Measurements from ENCODE around the gene RHBDL3. TPM values are rescaled to one million over a fixed set of nuclear protein-coding genes. Genes with fewer than 3 reads are reported as not detected.

The RHBDL3 gene
- total RNA-seq, 4 donors from 2014 or later, result 0.52 to 2.2 (median 1.5) TPM

DNA sequence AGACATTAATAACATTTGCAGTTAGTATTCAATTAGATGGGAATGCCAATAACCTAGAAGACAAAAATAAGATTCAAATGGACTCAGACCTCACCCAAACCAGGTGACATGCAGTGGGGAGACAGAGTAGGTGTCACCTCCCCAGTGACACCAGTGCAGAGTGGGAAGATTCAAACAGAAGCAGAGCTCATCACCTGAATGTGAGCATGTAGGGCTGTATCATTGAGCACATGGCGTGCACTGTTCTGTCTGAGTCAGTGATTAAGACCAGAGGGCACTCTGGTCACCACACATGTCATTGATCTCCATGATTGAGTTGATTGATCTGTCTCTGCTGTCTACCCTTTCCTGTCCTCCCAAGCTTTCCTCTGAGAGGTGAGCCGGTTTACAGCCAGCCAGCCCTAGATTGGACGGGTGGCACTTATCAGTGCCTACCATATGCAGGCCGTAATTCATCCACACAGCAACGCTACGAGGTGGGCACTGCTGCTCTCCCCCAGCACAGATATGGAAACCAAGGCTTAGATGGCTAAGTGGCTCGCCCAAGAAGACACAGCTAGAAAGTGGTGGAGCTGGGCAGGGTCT lies 34.0 kb downstream of the RHBDL3 start:
- no peaks in the 10 kb centered on the region for H3K36me3 ChIP-seq
- TF ChIP-seq POLR2AphosphoS5 (IDR thresholded peaks at IDR 0.05) (no peak), POLR2A (IDR thresholded peaks at IDR 0.05) (no peak), EP300 (IDR thresholded peaks at IDR 0.05) (no peak)
- TF ChIP-seq, protein P1, sequence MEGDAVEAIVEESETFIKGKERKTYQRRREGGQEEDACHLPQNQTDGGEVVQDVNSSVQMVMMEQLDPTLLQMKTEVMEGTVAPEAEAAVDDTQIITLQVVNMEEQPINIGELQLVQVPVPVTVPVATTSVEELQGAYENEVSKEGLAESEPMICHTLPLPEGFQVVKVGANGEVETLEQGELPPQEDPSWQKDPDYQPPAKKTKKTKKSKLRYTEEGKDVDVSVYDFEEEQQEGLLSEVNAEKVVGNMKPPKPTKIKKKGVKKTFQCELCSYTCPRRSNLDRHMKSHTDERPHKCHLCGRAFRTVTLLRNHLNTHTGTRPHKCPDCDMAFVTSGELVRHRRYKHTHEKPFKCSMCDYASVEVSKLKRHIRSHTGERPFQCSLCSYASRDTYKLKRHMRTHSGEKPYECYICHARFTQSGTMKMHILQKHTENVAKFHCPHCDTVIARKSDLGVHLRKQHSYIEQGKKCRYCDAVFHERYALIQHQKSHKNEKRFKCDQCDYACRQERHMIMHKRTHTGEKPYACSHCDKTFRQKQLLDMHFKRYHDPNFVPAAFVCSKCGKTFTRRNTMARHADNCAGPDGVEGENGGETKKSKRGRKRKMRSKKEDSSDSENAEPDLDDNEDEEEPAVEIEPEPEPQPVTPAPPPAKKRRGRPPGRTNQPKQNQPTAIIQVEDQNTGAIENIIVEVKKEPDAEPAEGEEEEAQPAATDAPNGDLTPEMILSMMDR (IDR thresholded peaks at IDR 0.05), result no peak
- H3K4me3 ChIP-seq, result no peak overlapping the region
- peaks cover 0 to 14% (median 0%) of the 10 kb centered on the region in 3 donors for H3K4me1 ChIP-seq
- no peaks in the 10 kb centered on the region for H3K27me3 ChIP-seq
- no peaks in the 10 kb centered on the region for H3K9me3 ChIP-seq
- no peak overlapping the region for H3K27ac ChIP-seq
- ATAC-seq, result no peak
- WGBS, 2 donors (ENCODE audit: low coverage in 1 of 2), result 87 to 100% methylated on average over 1 to 7 of the region's 7 CpGs

GRCh38 chr17:32302037-32302436 lies 36.4 kb downstream of the RHBDL3 start:
- Histone ChIP-seq H3K27ac (no peak overlapping the region), H3K4me1 (peaks cover 0 to 14% (median 0%) of the 10 kb centered on the region in 3 donors), H3K4me3 (no peak overlapping the region), H3K27me3 (no peaks in the 10 kb centered on the region), H3K9me3 (no peaks in the 10 kb centered on the region), H3K36me3 (no peaks in the 10 kb centered on the region)
- no peak for TF ChIP-seq POLR2AphosphoS5 (IDR thresholded peaks at IDR 0.05)
- no peak for TF ChIP-seq POLR2A (IDR thresholded peaks at IDR 0.05)
- TF ChIP-seq, protein P1 (IDR thresholded peaks at IDR 0.05), result no peak
- no peak for TF ChIP-seq EP300 (IDR thresholded peaks at IDR 0.05)
- WGBS, 2 donors (ENCODE audit: low coverage in 1 of 2), result 82 to 100% methylated on average over 1 to 3 of the region's 4 CpGs
- ATAC-seq, result no peak

DNA sequence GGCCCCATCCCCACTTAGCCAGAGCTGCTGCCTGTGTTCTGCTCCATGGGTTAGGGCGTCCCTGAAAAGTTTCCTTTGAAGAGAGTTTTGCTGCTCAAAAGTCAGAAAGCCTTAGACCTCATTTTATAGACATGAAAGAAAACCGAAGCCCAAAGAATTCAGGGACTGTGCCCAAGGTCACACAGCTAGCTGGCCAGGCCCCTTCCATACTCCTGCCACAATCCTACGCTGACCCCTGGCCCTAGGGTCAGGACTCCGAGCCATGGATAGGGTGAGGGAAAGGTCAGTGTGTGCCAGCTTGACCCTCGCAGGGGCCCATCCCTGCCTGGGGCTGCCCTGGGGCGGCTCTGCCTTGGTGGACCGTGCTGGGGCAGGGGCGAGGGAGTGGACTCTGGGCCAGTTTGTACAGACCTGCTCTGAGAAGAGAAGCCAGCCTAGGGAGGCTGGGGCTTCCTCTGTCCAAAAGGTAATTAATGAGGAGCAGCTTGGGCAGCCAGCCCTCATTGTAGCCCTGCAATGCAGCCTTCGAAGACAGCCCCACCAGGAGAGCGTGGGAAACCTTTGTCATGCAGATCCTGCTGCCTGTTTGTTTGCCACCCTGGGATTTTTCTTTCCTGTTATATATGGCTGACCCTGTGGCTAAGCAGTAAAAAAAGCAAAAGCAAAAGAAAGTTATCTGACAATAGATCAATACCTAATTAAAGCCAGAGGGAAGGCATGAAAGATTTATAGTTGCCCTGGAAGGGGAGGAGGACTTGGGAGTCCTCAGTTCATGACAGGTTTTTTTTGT lies 37.4 kb downstream of the RHBDL3 start:
- no peaks in the 10 kb centered on the region for H3K27me3 ChIP-seq
- no peak for ATAC-seq
- no peak overlapping the region for H3K27ac ChIP-seq
- WGBS, 2 donors (ENCODE audit: low coverage in 1 of 2), result 58 to 100% methylated on average over 2 to 3 of the region's 10 CpGs
- H3K4me3 ChIP-seq, result no peak overlapping the region
- H3K36me3 ChIP-seq, result no peaks in the 10 kb centered on the region
- H3K9me3 ChIP-seq, result no peaks in the 10 kb centered on the region
- H3K4me1 ChIP-seq, result peaks cover 0 to 12% (median 0%) of the 10 kb centered on the region in 3 donors
- TF ChIP-seq POLR2A (IDR thresholded peaks at IDR 0.05) (no peak), POLR2AphosphoS5 (IDR thresholded peaks at IDR 0.05) (no peak), EP300 (IDR thresholded peaks at IDR 0.05) (no peak)
- TF ChIP-seq, protein P1 (IDR thresholded peaks at IDR 0.05), result no peak

DNA sequence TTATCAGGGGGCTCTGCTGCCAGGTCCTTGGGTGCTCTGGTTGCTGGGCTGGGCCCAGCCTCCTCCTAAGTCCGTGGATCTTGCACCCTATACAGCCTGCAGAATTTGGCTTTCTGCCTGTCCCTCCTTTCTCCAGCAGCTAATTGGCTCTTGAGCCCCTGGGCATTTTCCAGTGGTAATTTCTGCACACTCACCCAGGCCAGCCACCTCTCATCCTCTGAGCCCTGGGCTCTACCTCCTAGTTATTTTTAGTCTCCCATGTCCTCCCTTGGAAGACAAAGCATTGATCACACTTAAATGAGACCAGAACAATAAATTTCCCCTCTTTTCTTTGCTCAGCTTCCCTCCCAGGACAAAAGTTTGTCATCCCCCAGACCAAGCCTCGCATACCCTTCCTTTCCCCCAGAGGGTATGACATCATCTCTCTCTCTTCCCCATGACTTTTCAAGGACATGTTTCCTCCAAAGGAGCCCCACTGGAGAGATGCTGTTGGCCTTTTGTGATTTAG lies 38.2 kb downstream of the RHBDL3 start:
- Histone ChIP-seq H3K36me3 (no peaks in the 10 kb centered on the region), H3K4me3 (no peak overlapping the region), H3K4me1 (peaks cover 0 to 4% (median 0%) of the 10 kb centered on the region in 3 donors), H3K27ac (no peak overlapping the region), H3K9me3 (no peaks in the 10 kb centered on the region), H3K27me3 (no peaks in the 10 kb centered on the region)
- ATAC-seq, result no peak
- 67 to 100% methylated on average over 1 of the region's 2 CpGs for WGBS, 2 donors (ENCODE audit: low coverage in 1 of 2)
- no peak for TF ChIP-seq POLR2AphosphoS5 (IDR thresholded peaks at IDR 0.05)
- no peak for TF ChIP-seq POLR2A (IDR thresholded peaks at IDR 0.05)
- no peak for TF ChIP-seq EP300 (IDR thresholded peaks at IDR 0.05)

DNA sequence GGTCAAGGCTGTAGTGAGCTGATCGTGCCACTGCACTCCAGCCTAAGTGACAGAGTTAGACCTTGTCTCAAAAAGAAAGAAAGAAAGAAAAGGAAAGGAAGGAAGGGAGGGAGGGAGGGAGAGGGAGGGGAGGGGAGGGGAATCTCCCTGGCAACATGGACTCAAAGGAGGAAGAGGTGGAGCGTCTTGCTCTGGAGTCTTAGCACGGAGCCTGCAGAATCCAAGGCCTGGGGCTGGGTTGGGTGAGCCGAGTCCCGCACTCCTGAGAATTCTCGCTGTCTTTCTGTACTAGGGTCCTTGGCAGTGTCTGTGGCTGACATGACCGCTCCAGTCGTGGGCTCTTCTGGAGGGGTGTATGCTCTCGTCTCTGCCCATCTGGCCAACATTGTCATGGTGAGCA lies 39.4 kb downstream of the RHBDL3 start:
- Histone ChIP-seq H3K9me3 (no peaks in the 10 kb centered on the region), H3K36me3 (no peaks in the 10 kb centered on the region), H3K4me1 (no peaks in the 10 kb centered on the region), H3K27ac (no peak overlapping the region), H3K4me3 (no peak overlapping the region), H3K27me3 (no peaks in the 10 kb centered on the region)
- ATAC-seq, result no peak
- 78 to 80% methylated on average over 1 to 6 of the region's 9 CpGs for WGBS, 2 donors (ENCODE audit: low coverage in 1 of 2)
- TF ChIP-seq POLR2AphosphoS5 (IDR thresholded peaks at IDR 0.05) (no peak), EP300 (IDR thresholded peaks at IDR 0.05) (no peak)
- TF ChIP-seq, protein P1 (IDR thresholded peaks at IDR 0.05), result no peak
